Breast epithelium (tissue), 3 donors: ENCODE data around the gene USP24.

Source experiments
- CTCF ChIP-seq, 3 donors: fragments of 450-650 bp; IDR thresholded peaks; one replicate each; pipeline ENCODE4 v1.5.1; 2016 to 2017; ENCODE audit warnings: antibody characterized with exemption in 3 of 3, mild to moderate bottlenecking in 3 of 3, moderate library complexity in 3 of 3
- POLR2A ChIP-seq: fragments of 450-650 bp; IDR thresholded peaks from one replicate; pipeline ENCODE4 v1.6.1; 2016; ENCODE audit warnings: antibody characterized with exemption, mild to moderate bottlenecking, moderate library complexity

- TF ChIP-seq POLR2A = no peak
- no peak for TF ChIP-seq CTCF (IDR thresholded peaks at IDR 0.05)
These were observed 157.8 kb downstream of the USP24 start for GRCh38 chr1:55057270-55057955.
